Panc1 (cell line): ENCODE measurements around the gene XBP1. TPM values are rescaled to one million over a fixed set of nuclear protein-coding genes. Genes with fewer than 3 reads are reported as not detected.

Experiments used
- ATAC-seq: fragments of 200-7000 bp; cut with Tn5 transposase; 2 replicates; pipeline ENCODE4 v1.9.1; 2020; ENCODE audit warnings: mild to moderate bottlenecking, moderate library complexity
- BruUV-seq: library from RNA; stranded (reverse); fragments of 400-500 nt; replicated peaks from 2 replicates; lab custom pipeline; 2021; lab: Mats Ljungman, UMichigan
- CTCF ChIA-PET: fragments of 300-600 bp; sonication (Branson Sonifier 250); formaldehyde crosslinking; loops from one replicate; lab custom pipeline; 2022; ENCODE audit warnings: antibody characterized with exemption; lab: Charles Lee
- POLR2A ChIA-PET: fragments of 300-600 bp; sonication (Branson Sonifier 250); formaldehyde crosslinking; loops from one replicate; lab custom pipeline; 2022; ENCODE audit warnings: antibody characterized with exemption; lab: Charles Lee
- DNase-seq: peaks from one replicate; pipeline ENCODE4 v3.0.0-alpha.2; 2010; ENCODE audit warnings: low read depth, low spot score
- H3K27ac ChIP-seq: 2 replicates; pipeline ENCODE4 v1.5.1; 2011; ENCODE audit warnings: mild to moderate bottlenecking, low read length, inconsistent platforms
- H3K27me3 ChIP-seq: fragments of 200-500 bp; sonication (Bioruptor generic); 2 replicates; pipeline ENCODE4 v1.6.0; 2014; ENCODE audit warnings: low read length, inconsistent platforms; ENCODE audit not compliant: control insufficient read depth, insufficient read depth
- H3K36me3 ChIP-seq: fragments of 200-500 bp; sonication (Bioruptor generic); 2 replicates; pipeline ENCODE4 v1.5.1; 2014; ENCODE audit warnings: inconsistent platforms, mild to moderate bottlenecking, low read length, moderate library complexity; ENCODE audit not compliant: control insufficient read depth, insufficient read depth
- H3K4me1 ChIP-seq: 2 replicates; pipeline ENCODE4 v1.5.1; 2011; ENCODE audit warnings: inconsistent platforms, mild to moderate bottlenecking, low read length, moderate library complexity; ENCODE audit not compliant: control insufficient read depth, insufficient read depth
- H3K4me3 ChIP-seq, 2 experiments: 2 replicates each; pipeline ENCODE4 v1.5.1; 2011 to 2012; ENCODE audit warnings: low read depth in 2 of 2, low read length in 2 of 2, mild to moderate bottlenecking in 2 of 2, inconsistent platforms in 1 of 2, moderate library complexity in 1 of 2
- H3K9me3 ChIP-seq: fragments of 200-500 bp; sonication (Bioruptor generic); 2 replicates; pipeline ENCODE4 v1.5.1; 2014; ENCODE audit warnings: low read depth, mild to moderate bottlenecking, inconsistent platforms, low read length, moderate library complexity; ENCODE audit not compliant: control insufficient read depth, insufficient read depth
- CTCF ChIP-seq: fragments of 450-650 bp; IDR thresholded peaks from 2 replicates; pipeline ENCODE4 v1.5.1; 2017; ENCODE audit warnings: mild to moderate bottlenecking
- POLR2AphosphoS5 ChIP-seq: IDR thresholded peaks from 2 replicates; pipeline ENCODE4 v1.6.1; 2012; ENCODE audit warnings: mild to moderate bottlenecking, low read depth, low read length, moderate library complexity
- REST ChIP-seq, 2 experiments: IDR thresholded peaks; 2 replicates each; pipeline ENCODE4 v1.6.1; 2011 to 2012; ENCODE audit warnings: low read depth in 2 of 2, control low read depth in 1 of 2, low read length in 1 of 2, mild to moderate bottlenecking in 1 of 2, moderate library complexity in 1 of 2; ENCODE audit not compliant: insufficient read depth in 1 of 2
- SIN3A ChIP-seq: IDR thresholded peaks from 2 replicates; pipeline ENCODE4 v1.6.1; 2012; ENCODE audit warnings: low read depth, mild to moderate bottlenecking, low read length, moderate library complexity, borderline replicate concordance; ENCODE audit not compliant: insufficient read depth
- TCF7L2 ChIP-seq: IDR thresholded peaks from 2 replicates; pipeline ENCODE4 v1.6.1; 2011; ENCODE audit warnings: mild to moderate bottlenecking, low read depth, low read length, inconsistent platforms
- in situ Hi-C: cut with HindIII; loops from 2 replicates; pipeline ENCODE4 v1.10.0; 2016; ENCODE audit warnings: low sequenced_read_pairs, low pct_unique_long_range_greater_than_20kb
- intact Hi-C: fragments of 100-400 bp; cut with micrococcal nuclease; formaldehyde crosslinking; loops from one replicate; pipeline ENCODE4 v1.10.0; 2022; ENCODE audit not compliant: unreplicated experiment
- total RNA-seq: library from RNA; stranded (reverse); gene quantifications from one replicate; pipeline ENCODE4 v1.2.1, GENCODE V29; 2021; ENCODE audit not compliant: unreplicated experiment

XBP1 gene
- total RNA-seq, 1 experiment from 2014 or later, result 48.8 TPM

- DNase-seq, result no peak
- H3K36me3 ChIP-seq, result no peaks in the 10 kb centered on the region
- H3K9me3 ChIP-seq, result no peaks in the 10 kb centered on the region
- H3K27ac ChIP-seq, result no peak overlapping the region
- BruUV-seq, result no TSS peak
- no peak for TF ChIP-seq SIN3A
- TF ChIP-seq POLR2AphosphoS5, result no peak
- TF ChIP-seq REST (IDR thresholded peaks at IDR 0.05; ENCODE audit: insufficient read depth in 1 of 2, low read depth in 2 of 2, low read length in 1 of 2), result no peak
- TF ChIP-seq TCF7L2, result no peak
- TF ChIP-seq CTCF, result no peak
- H3K27me3 ChIP-seq, result no peaks in the 10 kb centered on the region
- no peaks in the 10 kb centered on the region for H3K4me1 ChIP-seq
- ChIA-PET POLR2A (no interaction called here), CTCF (interaction anchor here (0.6 kb wide), 1 partner anchor 14 kb away, joined by 3 read pairs; no protein-coding TSS in a partner anchor)
- H3K4me3 ChIP-seq, result no peak overlapping the region
- in situ Hi-C loops, result no loop called here
- ATAC-seq, result no peak
- intact Hi-C loops, result no loop called here
Observed at GRCh38 chr22:28813772-28814518, 13.6 kb upstream of the XBP1 start.

- DNase-seq (no peak), ATAC-seq (no peak)
- intact Hi-C loops (no loop called here), in situ Hi-C loops (no loop called here)
- H3K4me3 ChIP-seq, result no peak overlapping the region
- H3K27me3 ChIP-seq, result no peaks in the 10 kb centered on the region
- BruUV-seq, result no TSS peak
- H3K36me3 ChIP-seq, result no peaks in the 10 kb centered on the region
- no peak overlapping the region for H3K27ac ChIP-seq
- H3K9me3 ChIP-seq, result no peaks in the 10 kb centered on the region
- CTCF ChIA-PET, result no interaction called here
- TF ChIP-seq TCF7L2 (no peak), CTCF (no peak), SIN3A (no peak), REST (IDR thresholded peaks at IDR 0.05; ENCODE audit: insufficient read depth in 1 of 2, low read depth in 2 of 2, low read length in 1 of 2) (no peak), POLR2AphosphoS5 (no peak)
- H3K4me1 ChIP-seq, result no peaks in the 10 kb centered on the region
- POLR2A ChIA-PET, result no interaction called here
Observed at GRCh38 chr22:28812516-28812915, 12.1 kb upstream of the XBP1 start.
